ENCODE measurements around the gene WNT2B.

- no peak for TF ChIP-seq POLR2A (IDR thresholded peaks at IDR 0.05; ENCODE audit: low read length)
- TF ChIP-seq GATA1 (IDR thresholded peaks at IDR 0.05; ENCODE audit: low read depth, low read length): no peak
Observed at GRCh38 chr1:112505400-112505785, 3.4 kb upstream of the WNT2B start.
